ENCODE results near the gene UGT2B17.
"Not testable (repeated sequence)": the region's sequence is repeated elsewhere in the genome, so short reads cannot be mapped to it uniquely, and the experiment has no call there.

UGT2B17 gene

GRCh38 chr4:68568535-68568934, 7.6 kb downstream of the UGT2B17 start:
- not testable (repeated sequence) for DNase-seq

- not testable (repeated sequence) for DNase-seq
These were observed 9.8 kb downstream of the UGT2B17 start for GRCh38 chr4:68566364-68566763.

GRCh38 chr4:68565082-68565481, 11.0 kb downstream of the UGT2B17 start:
- DNase-seq: not testable (repeated sequence)

- not testable (repeated sequence) for DNase-seq
These were observed 15.6 kb downstream of the UGT2B17 start for GRCh38 chr4:68560364-68561070.

GRCh38 chr4:68553830-68554229, 22.3 kb downstream of the UGT2B17 start:
- DNase-seq: not testable (repeated sequence)

- not testable (repeated sequence) for DNase-seq
These were observed 23.0 kb downstream of the UGT2B17 start for GRCh38 chr4:68552818-68553811.

- DNase-seq: not testable (repeated sequence)
These were observed 33.4 kb downstream of the UGT2B17 start for GRCh38 chr4:68542742-68543141.

GRCh38 chr4:68536375-68536774, 39.7 kb downstream of the UGT2B17 start:
- no peak for DNase-seq

GRCh38 chr4:68535974-68536373, 40.1 kb downstream of the UGT2B17 start:
- no peak for DNase-seq

- not testable (repeated sequence) for DNase-seq
These were observed 53.9 kb downstream of the UGT2B17 start for GRCh38 chr4:68522232-68522631.

- DNase-seq: no peak
These were observed 55.1 kb downstream of the UGT2B17 start for GRCh38 chr4:68520985-68521384.

GRCh38 chr4:68518889-68519288, 57.2 kb downstream of the UGT2B17 start:
- no peak for DNase-seq

GRCh38 chr4:68505452-68505851, 70.7 kb downstream of the UGT2B17 start:
- not testable (repeated sequence) for DNase-seq

GRCh38 chr4:68504836-68505235, 71.3 kb downstream of the UGT2B17 start:
- DNase-seq: not testable (repeated sequence)

- not testable (repeated sequence) for DNase-seq
These were observed 72.7 kb downstream of the UGT2B17 start for GRCh38 chr4:68503462-68503861.

- no peak for DNase-seq
These were observed 77.1 kb downstream of the UGT2B17 start for GRCh38 chr4:68499021-68499420.

- peak; percentile 42 for DNase-seq
These were observed 77.6 kb downstream of the UGT2B17 start for GRCh38 chr4:68498413-68499007.

GRCh38 chr4:68494688-68495087, 81.4 kb downstream of the UGT2B17 start:
- no peak for DNase-seq

- peak; percentile 15 for DNase-seq
These were observed 85.2 kb downstream of the UGT2B17 start for GRCh38 chr4:68490826-68491457.

- no peak for DNase-seq
These were observed 86.8 kb downstream of the UGT2B17 start for GRCh38 chr4:68489338-68489737.
